SK-N-MC (cell line): Measurements from ENCODE around the gene ACOT2.

Experiments used
- DNase-seq: peaks from one replicate; pipeline ENCODE4 v3.0.0-alpha.2; 2011; ENCODE audit warnings: low read depth, low spot score
- H3K27ac ChIP-seq: fragments of 200-600 bp; sonication (generic); 2 replicates; pipeline ENCODE4 v1.5.1; 2016; ENCODE audit warnings: mixed run types
- H3K36me3 ChIP-seq: fragments of 200-600 bp; sonication (generic); 2 replicates; pipeline ENCODE4 v1.6.1; 2017; ENCODE audit warnings: antibody characterized with exemption, low read length, mixed read lengths; ENCODE audit not compliant: insufficient read depth
- H3K4me3 ChIP-seq: fragments of 200-600 bp; sonication (generic); 2 replicates; pipeline ENCODE4 v1.5.1; 2016
- H3K9ac ChIP-seq: fragments of 200-600 bp; sonication (generic); 2 replicates; pipeline ENCODE4 v1.8.0; 2017; ENCODE audit warnings: mixed run types, mixed read lengths; ENCODE audit not compliant: insufficient read length
- H3K9me3 ChIP-seq: fragments of 200-600 bp; sonication (generic); 2 replicates; pipeline ENCODE4 v1.6.1; 2017; ENCODE audit warnings: low read depth, mild to moderate bottlenecking, antibody characterized with exemption, low read length, moderate library complexity, mixed read lengths
- EZH2 ChIP-seq: fragments of 200-600 bp; sonication (generic); IDR thresholded peaks from one replicate; pipeline ENCODE4 v1.6.1; 2017; ENCODE audit warnings: antibody characterized with exemption
- FOXP2 ChIP-seq: optimal IDR thresholded peaks from 2 replicates; pipeline ENCODE3; 2011; ENCODE audit warnings: mild to moderate bottlenecking, moderate library complexity; ENCODE audit not compliant: insufficient read depth; ENCODE audit errors: extremely low read length, control extremely low read depth
- POLR2AphosphoS5 ChIP-seq: IDR thresholded peaks from 2 replicates; pipeline ENCODE4 v1.6.1; 2012; ENCODE audit warnings: mild to moderate bottlenecking, low read depth, low read length, borderline replicate concordance

The ACOT2 gene

GRCh38 chr14:73602994-73603393 is 34.0 kb downstream of the ACOT2 start:
- Histone ChIP-seq H3K9ac (no peak overlapping the region), H3K9me3 (no peaks in the 10 kb centered on the region), H3K36me3 (no peaks in the 10 kb centered on the region), H3K27ac (no peak overlapping the region), H3K4me3 (no peak overlapping the region)
- DNase-seq, result no peak
- TF ChIP-seq FOXP2, result no peak

DNA sequence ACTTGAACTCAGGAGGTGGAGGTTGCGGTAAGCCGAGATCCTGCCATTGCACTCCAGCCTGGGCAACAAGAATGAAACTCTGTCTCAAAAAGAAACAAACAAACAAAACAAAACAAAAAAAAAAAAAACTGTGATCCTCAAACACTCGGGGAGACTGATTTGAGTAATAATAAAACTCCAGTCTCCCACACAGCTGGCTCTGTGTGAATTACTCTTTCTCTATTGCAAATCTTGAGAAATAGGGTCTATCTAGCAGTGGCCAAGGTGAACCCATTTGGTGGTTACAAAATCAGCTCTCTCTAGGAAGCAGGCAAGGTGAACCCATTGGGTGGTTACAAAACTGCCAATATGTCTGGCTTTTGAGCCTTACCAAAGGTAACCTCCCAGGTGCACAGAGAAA is 37.3 kb downstream of the ACOT2 start:
- Histone ChIP-seq H3K9ac (no peak overlapping the region), H3K4me3 (no peak overlapping the region), H3K9me3 (no peaks in the 10 kb centered on the region), H3K27ac (no peak overlapping the region), H3K36me3 (no peaks in the 10 kb centered on the region)
- no peak for DNase-seq
- TF ChIP-seq EZH2 (no peak), POLR2AphosphoS5 (no peak), FOXP2 (no peak)

DNA sequence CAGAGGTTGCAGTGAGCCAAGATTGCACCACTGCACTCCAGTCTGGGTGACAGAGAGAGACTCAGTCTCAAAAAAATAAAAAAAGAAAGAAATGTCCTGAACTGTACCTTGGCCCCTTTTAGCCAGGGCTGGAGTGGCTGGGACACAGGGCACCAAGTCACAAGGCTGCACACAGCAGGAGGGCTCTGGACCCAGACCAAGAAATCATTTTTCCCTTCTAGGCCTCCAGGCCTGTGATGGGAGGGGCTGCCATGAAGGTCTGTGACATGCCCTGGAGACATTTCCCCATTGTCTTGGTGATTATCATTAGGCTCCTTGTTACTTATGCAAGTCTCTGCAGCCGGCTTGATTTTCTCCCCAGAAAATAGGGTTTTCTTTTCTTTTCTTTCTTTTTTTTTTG is 38.2 kb downstream of the ACOT2 start:
- no peak overlapping the region for H3K27ac ChIP-seq
- H3K4me3 ChIP-seq, result no peak overlapping the region
- H3K9ac ChIP-seq, result no peak overlapping the region
- no peaks in the 10 kb centered on the region for H3K9me3 ChIP-seq
- no peak for DNase-seq
- H3K36me3 ChIP-seq, result no peaks in the 10 kb centered on the region
- TF ChIP-seq FOXP2 (no peak), EZH2 (no peak), POLR2AphosphoS5 (no peak)

GRCh38 chr14:73610687-73611086 is 41.7 kb downstream of the ACOT2 start:
- Histone ChIP-seq H3K27ac (no peak overlapping the region), H3K9me3 (no peaks in the 10 kb centered on the region), H3K4me3 (no peak overlapping the region), H3K9ac (no peak overlapping the region), H3K36me3 (no peaks in the 10 kb centered on the region)
- DNase-seq, result no peak
- TF ChIP-seq EZH2, result no peak
- TF ChIP-seq FOXP2, result no peak
- TF ChIP-seq POLR2AphosphoS5, result no peak

GRCh38 chr14:73612339-73613045 is 43.5 kb downstream of the ACOT2 start, which contains the start of gene ACOT6:
TSS of gene ACOT6 (plus strand) at chr14:73612517. CDS start at chr14:73612572, 55 bp downstream.
- Histone ChIP-seq H3K9me3 (no peaks in the 10 kb centered on the region), H3K27ac (no peak within 1 kb of the TSS), H3K9ac (no peak within 1 kb of the TSS), H3K4me3 (peak within 1 kb of the TSS; percentile 80), H3K36me3 (no peaks in the 10 kb centered on the region)
- no peak for TF ChIP-seq EZH2
- TF ChIP-seq POLR2AphosphoS5, result peak; percentile 25; the same call in 1 of the 2 replicates
- DNase-seq, result no peak

DNA sequence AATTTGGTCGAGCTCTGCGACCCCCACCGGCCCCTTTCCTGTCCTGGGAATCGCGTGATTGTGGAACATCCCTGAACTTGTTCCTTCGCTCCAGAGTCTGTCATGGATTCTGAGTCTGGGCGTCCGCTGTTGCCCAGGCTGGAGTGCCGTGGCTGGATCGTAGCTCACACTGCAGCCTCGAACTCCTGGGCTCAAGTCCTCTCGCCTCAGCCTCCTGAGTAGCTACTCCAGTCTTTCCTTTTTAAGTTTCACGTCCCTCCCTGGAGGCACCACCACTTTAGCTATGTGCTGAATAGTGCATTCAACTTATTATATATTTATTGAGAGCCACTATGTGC is 44.0 kb downstream of the ACOT2 start:
- DNase-seq, result no peak
- Histone ChIP-seq H3K9me3 (no peaks in the 10 kb centered on the region), H3K9ac (no peak overlapping the region), H3K4me3 (peak overlapping the region; percentile 80), H3K36me3 (no peaks in the 10 kb centered on the region), H3K27ac (no peak overlapping the region)
- TF ChIP-seq FOXP2 (no peak), POLR2AphosphoS5 (no peak), EZH2 (no peak)

DNA sequence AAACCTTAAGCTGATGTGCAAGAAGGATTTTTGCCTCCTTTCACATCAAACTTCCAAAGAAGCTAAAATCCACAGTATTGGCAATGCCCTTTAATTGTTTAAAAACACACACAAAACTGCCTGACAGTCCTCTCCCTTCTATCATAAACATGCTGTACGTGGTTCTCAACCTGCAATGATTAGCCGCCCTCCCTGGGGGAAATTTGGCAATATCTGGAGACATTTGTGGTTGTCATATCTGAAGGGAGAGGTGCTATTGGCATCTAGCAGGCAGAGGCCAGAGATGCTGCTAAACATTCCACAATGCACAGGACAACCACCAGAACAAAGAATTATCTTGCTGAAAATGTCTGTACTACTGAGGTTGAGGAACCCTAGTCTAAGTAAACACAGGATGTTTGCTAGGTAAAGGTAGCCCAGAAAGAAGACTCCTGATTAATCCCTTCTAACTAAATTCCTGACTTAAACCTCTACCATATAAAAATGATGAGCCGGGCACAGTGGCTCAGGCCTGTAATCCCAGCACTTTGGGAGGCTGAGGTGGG is 44.5 kb downstream of the ACOT2 start:
- Histone ChIP-seq H3K36me3 (no peaks in the 10 kb centered on the region), H3K9me3 (no peaks in the 10 kb centered on the region), H3K9ac (no peak overlapping the region), H3K4me3 (no peak overlapping the region), H3K27ac (no peak overlapping the region)
- DNase-seq, result no peak
- TF ChIP-seq FOXP2, result no peak
- no peak for TF ChIP-seq POLR2AphosphoS5
- no peak for TF ChIP-seq EZH2

GRCh38 chr14:73616831-73617230 is 47.8 kb downstream of the ACOT2 start:
- H3K27ac ChIP-seq, result no peak overlapping the region
- TF ChIP-seq POLR2AphosphoS5 (no peak), EZH2 (no peak), FOXP2 (no peak)
- H3K4me3 ChIP-seq, result no peak overlapping the region
- no peaks in the 10 kb centered on the region for H3K9me3 ChIP-seq
- DNase-seq, result no peak
- no peaks in the 10 kb centered on the region for H3K36me3 ChIP-seq
- no peak overlapping the region for H3K9ac ChIP-seq

- no peak for TF ChIP-seq FOXP2
- no peak for TF ChIP-seq POLR2AphosphoS5
- no peak for TF ChIP-seq EZH2
- no peak overlapping the region for H3K4me3 ChIP-seq
- DNase-seq, result no peak
- no peaks in the 10 kb centered on the region for H3K36me3 ChIP-seq
- no peaks in the 10 kb centered on the region for H3K9me3 ChIP-seq
- no peak overlapping the region for H3K9ac ChIP-seq
- H3K27ac ChIP-seq, result no peak overlapping the region
These were observed 50.5 kb downstream of the ACOT2 start for GRCh38 chr14:73619524-73619923.
